GM12878 (cell line): Measurements from ENCODE around the gene COL19A1. TPM values are rescaled to one million over a fixed set of nuclear protein-coding genes. Genes with fewer than 3 reads are reported as not detected.

Source experiments
- E2F8 ChIP-seq: fragments of 450-650 bp; IDR thresholded peaks from 2 replicates; pipeline ENCODE4 v1.6.1; 2018; ENCODE audit warnings: mild to moderate bottlenecking, low read depth, moderate library complexity; ENCODE audit not compliant: partially characterized antibody
- EED ChIP-seq: sonication (generic); IDR thresholded peaks from 2 replicates; pipeline ENCODE4 v1.6.1; 2016; ENCODE audit warnings: antibody characterized with exemption, low read depth
- GATAD2B ChIP-seq: fragments of 450-650 bp; conservative IDR thresholded peaks from 2 replicates; pipeline ENCODE4 v1.6.1; 2017; ENCODE audit warnings: low read depth, mild to moderate bottlenecking, moderate library complexity
- IRF4 ChIP-seq: IDR thresholded peaks from 2 replicates; pipeline ENCODE4 v1.6.1; 2011; ENCODE audit warnings: low read depth, low read length
- POLR2A ChIP-seq: IDR thresholded peaks from 2 replicates; pipeline ENCODE4 v1.6.1; 2011; ENCODE audit warnings: low read depth, mild to moderate bottlenecking, low read length
- SMAD5 ChIP-seq: IDR thresholded peaks from 2 replicates; pipeline ENCODE4 v1.6.1; 2016; ENCODE audit warnings: antibody characterized with exemption, low read depth
- TCF7 ChIP-seq: IDR thresholded peaks from 2 replicates; pipeline ENCODE4 v1.6.1; 2014; ENCODE audit warnings: antibody characterized with exemption, borderline replicate concordance
- ZNF592 ChIP-seq: fragments of 450-650 bp; IDR thresholded peaks from 2 replicates; pipeline ENCODE4 v1.6.1; 2017; ENCODE audit warnings: mild to moderate bottlenecking, moderate library complexity
- polyA plus RNA-seq, 11 experiments: library from polyadenylated mRNA; depleted of rRNA in 4 of 11; unstranded in 6 of 11; stranded (reverse) in 5 of 11; fragments of >200 nt; fragmentation: Nextera tagmentation in 4 of 11; fragmentation: Illumina TruSeq in 1 of 11; extraction: Ambion mirVana in 4 of 11; extraction: Trizol in 1 of 11; gene quantifications; 1 replicate in 1 of 11; 2 replicates in 10 of 11; pipeline versions ENCODE4 v1.2.1 to v1.2.3, GENCODE V29; 2011 to 2016; ENCODE audit warnings: inconsistent platforms in 2 of 11, missing spikeins in 2 of 11, low read depth in 1 of 11
- total RNA-seq, 4 experiments: library from RNA; depleted of rRNA in 3 of 4; stranded (reverse); fragments of >200 nt in 3 of 4; fragmentation: Illumina TruSeq in 1 of 4; extraction: Trizol in 1 of 4; gene quantifications; 2 replicates each; pipeline versions ENCODE4 v1.2.1 to v1.2.3, GENCODE V29; 2013 to 2021

COL19A1 gene
- total and polyA plus RNA-seq, 10 of the 15 experiments (the other 5 are each of a cell fraction or from before 2014, with no cell fraction given) = 1.1 to 13.5 (median 4.1) TPM

DNA sequence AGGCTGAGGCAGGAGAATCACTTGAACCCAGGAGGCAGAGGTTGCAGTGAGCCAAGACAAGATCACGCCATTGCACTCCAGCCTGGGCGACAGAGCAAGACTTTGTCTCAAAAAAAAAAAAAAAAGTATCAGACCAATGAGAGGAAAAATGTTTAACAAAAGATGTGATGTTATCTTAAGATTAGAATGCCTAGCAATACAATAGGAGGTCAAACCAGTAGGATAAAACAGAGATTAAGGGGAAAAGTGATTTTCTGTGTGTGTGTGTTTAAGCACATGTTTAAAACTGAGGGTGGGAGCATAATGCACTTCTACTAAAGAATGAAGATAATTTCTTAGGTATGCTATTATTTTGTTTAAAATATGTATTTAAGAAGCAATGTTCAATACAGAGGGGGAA lies 17.9 kb downstream of the COL19A1 start (continued):
- no peak for TF ChIP-seq E2F8
- TF ChIP-seq TCF7 = no peak
- TF ChIP-seq ZNF592 = no peak
- no peak for TF ChIP-seq GATAD2B
- TF ChIP-seq IRF4 = no peak
- TF ChIP-seq EED = no peak
- TF ChIP-seq SMAD5 = no peak
- no peak for TF ChIP-seq POLR2A
